ENCODE results near the gene ANGPTL8.

ANGPTL8 gene

GRCh38 chr19:11203194-11204075, 36.0 kb upstream of the ANGPTL8 start:
- peak; percentile 50 for DNase-seq (ENCODE audit: low spot score)

DNA sequence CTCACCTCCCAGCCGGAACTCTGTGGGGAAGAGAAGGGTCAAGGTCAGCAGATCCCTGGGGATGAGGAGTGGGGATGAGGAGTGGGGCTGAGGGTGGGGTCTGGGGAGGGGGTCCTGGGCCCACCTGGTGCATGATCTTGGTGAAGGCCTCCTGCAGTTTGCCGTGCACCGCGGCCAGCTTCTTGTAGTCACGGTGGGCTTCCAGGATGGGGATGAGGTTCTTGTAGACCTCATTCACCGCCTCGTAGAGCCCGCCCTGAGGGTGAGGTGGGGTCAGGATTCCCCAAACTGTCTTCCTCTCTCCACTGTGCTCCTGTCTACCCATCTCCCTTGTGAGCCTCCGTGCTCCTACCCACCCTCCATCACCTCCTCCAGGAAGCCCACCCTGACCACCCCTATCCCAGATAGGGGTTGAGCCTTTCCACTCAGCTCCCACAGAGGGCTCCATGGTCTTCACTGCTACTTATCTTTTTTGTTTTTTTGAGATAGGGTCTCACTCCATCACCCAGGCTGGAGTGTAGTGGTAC, 35.3 kb upstream of the ANGPTL8 start:
- no peak for DNase-seq (ENCODE audit: low spot score)

DNA sequence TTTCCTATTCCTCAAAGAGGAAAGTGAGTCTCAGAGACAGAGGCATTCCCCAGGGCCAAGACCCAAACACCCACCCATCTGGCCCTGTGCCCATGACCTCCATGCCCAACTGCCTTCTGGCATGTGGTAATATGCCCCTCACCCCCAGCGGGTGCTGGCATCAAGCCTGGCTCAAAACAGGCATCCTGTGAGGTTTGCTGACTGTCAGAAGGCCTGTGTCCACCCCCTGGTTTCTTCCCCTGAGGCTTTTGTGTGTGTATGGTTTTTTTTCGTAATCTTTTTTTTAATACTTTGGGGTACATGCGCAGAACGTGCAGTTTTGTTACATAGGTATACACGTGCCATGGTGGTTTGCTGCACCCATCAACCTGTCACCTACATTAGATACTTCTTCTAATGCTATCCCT, 34.5 kb upstream of the ANGPTL8 start:
- DNase-seq (ENCODE audit: low spot score), result no peak

DNA sequence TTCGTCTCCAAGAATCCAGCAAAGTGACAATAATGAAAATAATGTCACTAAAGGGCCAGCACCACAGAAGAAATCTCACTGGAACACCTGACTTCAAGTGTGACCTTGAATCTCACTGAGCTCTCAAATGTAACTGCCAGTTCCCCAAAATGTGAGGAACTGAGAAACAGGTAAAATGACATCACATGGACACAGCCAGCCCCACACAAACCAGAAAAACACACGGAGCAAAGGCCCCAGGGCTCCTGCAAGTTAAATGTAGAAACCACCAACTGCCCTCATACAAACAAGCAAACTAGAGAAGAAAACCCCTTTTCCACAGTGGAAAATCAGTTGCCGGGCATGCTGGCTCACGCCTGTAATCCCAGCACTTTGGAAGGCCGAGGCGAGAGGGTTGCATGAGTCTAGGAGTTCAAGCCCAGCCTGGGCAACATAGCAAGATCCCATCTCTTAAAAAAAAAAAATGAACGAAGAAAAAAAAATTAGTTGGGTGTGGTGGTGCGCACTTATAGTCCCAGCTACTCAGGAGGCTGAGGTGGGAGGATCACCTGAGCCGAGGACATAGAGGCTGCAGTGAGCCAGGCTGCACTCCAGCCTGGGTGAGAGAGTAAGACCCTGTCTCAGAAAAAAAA, 33.4 kb upstream of the ANGPTL8 start:
- DNase-seq (ENCODE audit: low spot score), result no peak

DNA sequence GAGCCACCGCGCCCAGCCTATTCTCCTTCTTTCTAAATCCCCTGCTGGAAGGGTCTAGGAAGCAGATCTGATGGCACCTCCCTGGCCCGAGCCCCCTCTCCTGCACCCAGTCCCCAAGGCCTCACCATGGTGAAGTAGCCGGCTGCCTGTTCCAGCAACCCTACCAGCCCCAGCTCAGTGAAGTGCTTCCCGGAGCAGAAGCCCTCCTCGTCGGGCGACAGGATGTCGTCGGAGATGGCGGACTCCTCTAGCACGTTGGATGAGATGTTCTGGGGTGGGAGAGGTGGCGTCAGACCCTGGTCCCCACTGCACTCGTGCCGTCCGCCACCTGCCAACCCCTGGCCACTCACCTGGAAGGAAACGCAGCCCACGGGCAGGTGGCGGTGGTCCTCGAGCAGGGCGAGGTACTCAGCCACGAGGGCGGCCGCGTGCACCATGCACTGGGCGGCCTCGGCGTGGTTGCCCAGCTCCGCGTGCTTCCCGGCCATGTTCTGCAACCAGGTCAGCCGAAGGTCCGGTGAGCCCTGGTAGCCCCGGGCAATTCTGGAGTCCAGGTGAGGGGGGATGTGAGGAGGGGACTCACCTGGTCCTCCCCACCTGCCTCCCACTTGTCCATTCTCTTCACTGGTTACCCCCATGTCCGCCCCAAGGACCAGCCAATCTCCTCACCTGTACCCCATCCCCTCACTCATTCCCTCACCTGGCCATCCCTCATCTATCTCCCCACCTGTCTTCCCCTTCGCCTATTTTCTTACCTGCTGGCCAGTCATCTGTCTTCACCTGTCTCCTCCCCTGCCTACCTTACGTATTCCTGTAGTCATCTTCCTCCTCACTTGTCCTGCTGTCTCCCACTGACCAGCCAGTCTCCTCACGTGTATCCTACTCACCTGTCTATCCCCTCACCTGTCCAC, 30.6 kb upstream of the ANGPTL8 start:
- DNase-seq (ENCODE audit: low spot score), result no peak

DNA sequence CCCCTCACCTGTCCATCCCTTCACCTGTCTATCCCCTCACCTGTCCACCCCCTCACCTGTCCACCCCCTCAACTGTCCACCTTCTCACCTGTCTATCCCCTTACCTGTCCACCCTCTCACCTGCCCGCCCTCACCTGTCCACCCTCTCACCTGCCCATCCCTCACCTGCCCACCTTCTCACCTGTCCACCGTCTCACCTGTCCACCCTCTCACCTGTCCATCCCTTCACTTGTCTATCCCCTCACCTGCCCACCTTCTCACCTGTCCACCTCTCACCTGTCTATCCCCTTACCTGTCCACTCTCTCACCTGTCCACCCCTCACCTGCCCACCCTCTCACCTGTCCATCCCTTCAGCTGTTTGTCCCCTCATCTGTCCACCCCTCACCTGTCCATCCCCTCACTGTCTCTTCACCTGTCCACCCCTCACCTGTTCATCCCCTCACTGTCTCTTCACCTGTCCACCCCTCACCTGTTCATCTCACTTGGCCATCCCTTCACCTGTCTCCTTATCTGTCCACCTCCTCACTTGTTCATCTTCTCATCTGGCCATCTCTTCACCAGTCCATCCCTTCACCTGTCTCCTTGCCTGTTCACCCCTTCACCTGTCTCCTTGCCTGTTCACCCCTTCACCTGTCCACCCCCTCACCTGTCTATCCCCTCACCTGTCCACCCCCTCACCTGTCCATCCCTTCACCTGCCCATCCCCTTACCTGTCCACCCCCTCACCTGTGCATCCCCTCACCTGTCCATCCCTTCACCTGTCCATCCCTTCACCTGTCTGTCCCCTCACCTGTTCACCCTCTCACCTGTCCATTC, 29.4 kb upstream of the ANGPTL8 start:
- DNase-seq (ENCODE audit: low spot score), result no peak

DNA sequence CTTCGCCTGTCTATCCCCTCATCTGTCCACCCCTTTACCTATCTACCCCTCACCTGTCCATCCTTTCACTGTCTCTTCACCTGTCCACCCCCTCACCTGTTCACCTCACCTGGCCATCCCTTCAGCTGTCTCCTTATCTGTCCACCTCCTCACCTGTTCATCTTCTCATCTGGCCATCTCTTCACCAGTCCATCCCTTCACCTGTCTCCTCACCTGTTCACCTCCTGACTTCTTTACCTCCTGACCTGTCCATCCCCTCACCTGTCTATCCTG, 28.8 kb upstream of the ANGPTL8 start:
- no peak for DNase-seq (ENCODE audit: low spot score)

- no peak for DNase-seq (ENCODE audit: low spot score)
Measured at GRCh38 chr19:11214387-11214786, 25.0 kb upstream of the ANGPTL8 start.

DNA sequence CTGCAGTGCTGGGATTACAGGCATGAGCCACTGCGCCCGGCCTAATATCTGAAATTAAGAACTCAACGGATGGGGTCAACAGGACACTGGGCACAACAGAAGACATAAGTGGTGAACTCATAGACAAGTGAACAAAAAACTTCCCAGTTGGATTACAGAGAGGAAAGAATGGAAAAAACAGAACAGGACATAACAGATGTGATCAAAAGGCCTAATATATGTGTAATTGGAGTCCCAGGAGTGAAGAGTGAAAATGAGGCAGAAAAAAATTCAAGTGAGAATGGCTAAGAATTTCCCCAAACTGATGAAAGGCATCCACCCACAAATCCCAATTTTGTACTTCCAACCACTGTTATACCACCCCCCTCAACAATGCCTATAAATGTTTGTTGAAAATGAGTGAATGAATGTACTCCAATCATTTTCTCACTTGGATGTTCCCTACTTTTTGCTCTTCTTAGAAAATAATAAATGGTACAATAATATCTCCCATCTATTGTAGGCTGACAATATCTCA, 18.3 kb upstream of the ANGPTL8 start:
- DNase-seq (ENCODE audit: low spot score), result no peak

DNA sequence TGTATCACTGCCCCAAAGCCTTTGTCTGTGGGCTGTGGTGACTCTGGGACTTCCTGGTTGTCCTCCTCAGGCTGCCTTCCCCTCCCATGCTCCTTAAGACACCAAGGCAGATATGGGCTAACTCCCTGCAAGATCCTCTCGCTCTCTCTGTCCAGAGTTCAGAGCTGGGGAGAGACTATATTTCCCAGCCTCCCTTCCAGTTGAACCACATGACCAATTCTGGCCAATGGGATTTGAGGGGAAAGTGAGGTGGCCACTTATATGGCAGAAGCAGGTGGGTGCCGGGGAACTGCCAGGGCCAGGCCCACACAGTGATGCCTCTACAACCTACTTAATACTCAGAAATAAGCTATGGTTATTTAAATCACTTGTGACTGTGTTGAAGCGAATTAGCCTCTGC, 16.2 kb upstream of the ANGPTL8 start:
- DNase-seq (ENCODE audit: low spot score), result no peak

DNA sequence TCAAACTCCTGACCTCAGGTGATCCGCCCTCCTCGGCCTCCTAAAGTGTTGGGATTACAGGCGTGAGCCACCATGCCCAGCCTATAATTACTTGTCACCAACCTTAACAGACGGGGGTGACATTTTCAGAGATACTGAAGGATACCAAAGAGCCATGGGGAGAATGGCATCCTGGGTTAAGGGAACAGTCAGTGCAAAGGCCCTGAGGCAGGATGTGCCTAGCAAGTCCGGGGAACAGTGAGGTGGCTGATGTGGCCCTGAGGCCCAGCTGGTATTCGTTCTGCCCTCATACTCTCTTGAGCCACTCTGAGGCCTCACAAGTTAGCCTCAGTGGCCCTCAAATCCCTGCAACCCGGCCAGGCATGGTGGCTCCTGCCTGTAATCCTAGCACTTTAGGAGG, 15.0 kb upstream of the ANGPTL8 start:
- no peak for DNase-seq (ENCODE audit: low spot score)

DNA sequence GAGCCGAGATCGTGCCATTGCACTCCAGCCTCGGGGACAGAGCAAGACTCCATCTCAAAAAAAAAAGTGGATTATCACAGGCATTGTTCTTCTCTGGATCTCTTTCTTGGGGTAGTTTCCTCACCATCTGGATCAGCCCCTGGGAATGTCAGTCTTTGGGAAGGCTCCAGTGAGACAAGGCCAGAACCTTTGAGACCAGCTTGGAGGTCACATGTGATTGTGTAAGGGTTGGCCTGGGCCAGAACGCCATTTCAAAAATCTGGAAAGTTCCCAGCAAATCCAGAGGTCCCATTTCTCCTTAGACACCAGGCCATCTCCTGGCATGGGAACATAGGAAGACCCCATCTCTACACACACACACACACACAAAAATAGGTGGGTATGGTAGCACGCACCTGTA, 14.2 kb upstream of the ANGPTL8 start:
- no peak for DNase-seq (ENCODE audit: low spot score)

DNA sequence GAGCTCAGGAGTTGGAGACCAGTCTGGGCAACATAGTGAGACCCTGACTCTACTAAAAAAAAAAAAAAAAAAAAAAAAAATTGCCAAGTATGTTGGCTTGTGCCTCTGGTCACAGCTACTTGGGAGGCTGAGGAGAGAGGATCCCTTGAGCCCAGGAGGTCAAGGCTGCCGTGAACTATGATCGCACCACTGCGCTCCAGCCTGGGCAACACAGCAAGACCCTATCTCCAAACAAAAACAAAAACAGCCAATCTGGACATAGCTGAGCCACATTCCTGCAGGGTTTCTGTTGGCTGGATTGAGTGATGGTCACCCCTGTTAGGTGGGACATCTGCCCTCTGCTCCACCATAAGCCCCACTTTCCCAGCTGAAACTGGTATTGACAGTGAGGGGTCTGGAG, 13.6 kb upstream of the ANGPTL8 start:
- no peak for DNase-seq (ENCODE audit: low spot score)

GRCh38 chr19:11226716-11227166, 12.7 kb upstream of the ANGPTL8 start:
- no peak for DNase-seq (ENCODE audit: low spot score)

GRCh38 chr19:11227195-11227886, 12.1 kb upstream of the ANGPTL8 start:
- DNase-seq (ENCODE audit: low spot score), result no peak

DNA sequence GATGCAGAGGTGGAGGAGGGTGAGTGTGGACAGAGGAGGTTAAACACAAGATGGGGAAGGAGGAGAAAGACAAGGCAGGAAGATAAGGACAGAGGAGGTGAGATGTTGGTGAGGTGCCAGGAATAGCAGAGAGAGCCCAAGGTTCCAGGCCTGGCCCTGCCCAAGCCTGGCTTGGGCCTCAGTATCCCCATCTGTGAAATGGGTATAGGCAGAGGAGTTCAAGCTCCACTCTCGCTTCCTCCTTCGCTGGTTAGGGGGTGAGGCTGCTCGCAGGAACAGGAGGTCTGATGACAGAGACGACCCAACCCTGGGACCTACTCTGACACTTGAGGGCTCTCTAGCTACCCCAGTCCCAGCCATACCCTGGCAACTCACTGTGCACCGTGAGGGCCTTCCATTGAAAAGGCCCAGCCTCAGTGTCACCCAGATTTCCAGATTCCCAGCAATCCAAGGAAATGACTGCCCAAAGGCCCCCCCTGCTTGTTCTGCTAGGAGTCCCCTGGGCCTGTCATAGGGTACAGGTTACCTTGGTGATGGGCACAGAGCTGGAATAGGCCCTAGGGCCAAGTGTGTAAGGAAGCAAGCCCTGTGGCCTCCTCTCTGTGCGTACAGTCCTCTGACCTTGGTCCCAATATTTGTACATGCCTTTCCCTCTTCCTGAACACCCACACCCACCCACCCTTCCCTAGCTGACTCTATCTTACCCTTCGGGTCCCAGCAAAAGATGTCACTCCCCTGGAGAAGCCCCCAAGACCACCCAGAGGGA, 8.6 kb upstream of the ANGPTL8 start:
- DNase-seq (ENCODE audit: low spot score), result no peak

DNA sequence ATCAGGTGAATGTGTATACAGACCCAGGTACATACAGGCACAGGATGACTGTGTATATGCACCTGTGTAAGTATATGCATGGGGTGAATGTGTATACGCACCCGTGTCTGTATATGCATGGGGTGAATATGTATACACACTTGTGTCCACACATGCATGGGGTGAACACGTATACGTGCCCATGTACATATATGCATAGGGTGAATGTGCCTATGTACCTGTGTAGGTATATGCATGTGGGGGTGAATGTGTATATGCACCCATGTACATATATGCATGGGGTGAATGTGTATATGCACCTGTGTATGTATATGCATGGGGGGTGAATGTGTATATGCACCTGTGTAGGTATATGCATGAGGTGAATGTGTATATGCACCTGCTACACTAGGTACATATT, 6.9 kb upstream of the ANGPTL8 start:
- DNase-seq (ENCODE audit: low spot score), result no peak

DNA sequence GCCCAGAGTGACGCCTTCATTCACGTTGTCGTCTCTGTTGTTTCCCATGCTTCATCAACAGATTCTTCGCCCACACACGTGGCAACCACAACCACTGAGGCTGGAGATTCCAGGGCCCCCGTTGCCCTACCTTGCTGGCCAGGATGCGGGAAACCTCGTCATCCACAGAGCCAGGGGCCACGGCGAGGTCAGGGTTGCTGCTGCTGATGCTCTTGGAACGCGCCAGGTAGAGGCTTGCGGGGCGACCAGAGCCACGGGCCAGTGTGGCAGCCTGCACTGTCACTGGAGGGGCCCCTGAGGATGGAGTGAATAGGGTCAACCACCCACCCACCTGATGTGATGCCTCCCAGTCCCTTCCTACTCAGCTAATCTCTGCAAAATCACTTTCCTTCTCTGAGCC, 6.3 kb upstream of the ANGPTL8 start:
- DNase-seq (ENCODE audit: low spot score), result no peak

GRCh38 chr19:11234486-11235075, 4.8 kb upstream of the ANGPTL8 start:
- DNase-seq (ENCODE audit: low spot score), result no peak
